NOMO-1 (cell line): ENCODE data around the gene PIK3CB.
"Not testable (repeated sequence)": the region's sequence is repeated elsewhere in the genome, so short reads cannot be mapped to it uniquely, and the experiment has no call there.

Experiments
- DNase-seq, 2 experiments: peaks; one replicate each; lab custom pipeline; 2025; ENCODE audit not compliant: unreplicated experiment in 2 of 2; lab: John Stamatoyannopoulos, UW

The PIK3CB gene

GRCh38 chr3:138809500-138810256 lies 25.1 kb downstream of the PIK3CB start:
- peak in 1 of 2 experiments; percentile 80 for DNase-seq

GRCh38 chr3:138806376-138807080 lies 28.2 kb downstream of the PIK3CB start:
- DNase-seq, result no peak

- DNase-seq, result no peak
Measured at GRCh38 chr3:138803006-138803653, 31.6 kb downstream of the PIK3CB start.

- DNase-seq, result not testable (repeated sequence)
Measured at GRCh38 chr3:138802223-138802622, 32.5 kb downstream of the PIK3CB start.

GRCh38 chr3:138801792-138802191 lies 32.9 kb downstream of the PIK3CB start:
- DNase-seq, result no peak

- no peak for DNase-seq
Measured at GRCh38 chr3:138800248-138800647, 34.5 kb downstream of the PIK3CB start.

GRCh38 chr3:138799822-138800221 lies 34.9 kb downstream of the PIK3CB start:
- no peak for DNase-seq

GRCh38 chr3:138797508-138798038 lies 37.2 kb downstream of the PIK3CB start:
- no peak for DNase-seq

GRCh38 chr3:138796761-138797160 lies 38.0 kb downstream of the PIK3CB start:
- DNase-seq, result no peak

- peak; percentile 83 to 100 for DNase-seq
Measured at GRCh38 chr3:138786788-138787271, 47.9 kb downstream of the PIK3CB start.

- DNase-seq, result peak in 1 of 2 experiments; percentile 46
Measured at GRCh38 chr3:138785951-138786350, 48.8 kb downstream of the PIK3CB start.

GRCh38 chr3:138785362-138785857 lies 49.3 kb downstream of the PIK3CB start:
- not testable (repeated sequence) for DNase-seq

- no peak for DNase-seq
Measured at GRCh38 chr3:138782755-138783154, 52.0 kb downstream of the PIK3CB start.

GRCh38 chr3:138781012-138781470 lies 53.7 kb downstream of the PIK3CB start:
- DNase-seq, result no peak

- DNase-seq, result no peak
Measured at GRCh38 chr3:138778643-138779042, 56.1 kb downstream of the PIK3CB start.

GRCh38 chr3:138776961-138777360 lies 57.8 kb downstream of the PIK3CB start:
- DNase-seq, result no peak

GRCh38 chr3:138775254-138775595 lies 59.5 kb downstream of the PIK3CB start:
- no peak for DNase-seq

- peak; percentile 38 to 56 for DNase-seq
Measured at GRCh38 chr3:138774529-138775253, 60.0 kb downstream of the PIK3CB start.

- no peak for DNase-seq
Measured at GRCh38 chr3:138771585-138771984, 63.1 kb downstream of the PIK3CB start.

GRCh38 chr3:138769616-138770015 lies 65.1 kb downstream of the PIK3CB start:
- no peak for DNase-seq
